ENCODE data around the gene KATNB1.

Gene KATNB1

GRCh38 chr16:57721356-57722209 lies 14.0 kb upstream of the KATNB1 start:
- no peak for TF ChIP-seq CTCF (IDR thresholded peaks at IDR 0.05; ENCODE audit: low read depth, low read length, missing control alignments)
- DNase-seq (ENCODE audit: low read depth): no peak
- H3K4me3 ChIP-seq (ENCODE audit: low read depth, low read length): no peak overlapping the region

DNA sequence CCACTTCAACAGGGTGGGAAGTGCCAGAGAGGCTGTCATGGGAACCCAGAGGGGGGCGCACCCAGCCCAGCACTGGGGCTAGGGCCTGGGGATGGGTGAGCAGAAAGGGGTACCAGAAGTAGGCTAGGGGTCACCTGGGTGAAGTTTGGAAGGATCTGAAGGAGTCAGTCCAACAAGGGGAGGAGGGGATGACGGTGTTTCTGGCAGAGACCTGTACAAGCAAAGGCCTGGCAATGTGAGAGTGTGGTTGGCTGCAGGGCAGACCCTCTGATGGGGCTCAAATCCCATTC lies 13.4 kb upstream of the KATNB1 start:
- H3K4me3 ChIP-seq (ENCODE audit: low read depth, low read length): no peak overlapping the region
- DNase-seq (ENCODE audit: low read depth): no peak
- TF ChIP-seq CTCF (IDR thresholded peaks at IDR 0.05; ENCODE audit: low read depth, low read length, missing control alignments): no peak

DNA sequence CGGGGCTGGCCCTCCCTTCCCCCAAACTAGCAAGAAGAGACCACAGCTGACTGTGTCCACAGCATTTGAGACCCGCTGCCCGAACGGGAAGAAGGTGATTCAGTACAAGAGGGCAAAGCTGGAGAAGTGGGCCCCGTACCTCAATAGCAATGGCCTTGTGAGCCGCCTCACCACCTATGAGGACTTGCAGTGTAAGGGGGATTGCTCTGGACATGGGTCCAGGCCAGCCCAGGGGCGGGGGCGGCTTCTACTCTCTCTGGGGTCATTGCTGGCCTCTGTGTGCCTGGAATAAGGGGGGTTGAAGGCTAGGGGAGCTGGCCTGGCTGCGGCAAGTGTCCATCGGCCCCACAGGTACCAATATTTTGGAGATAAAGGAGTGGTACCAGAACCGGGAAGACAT lies 12.9 kb upstream of the KATNB1 start:
- TF ChIP-seq CTCF (IDR thresholded peaks at IDR 0.05; ENCODE audit: low read depth, low read length, missing control alignments): no peak
- no peak for DNase-seq (ENCODE audit: low read depth)
- no peak overlapping the region for H3K4me3 ChIP-seq (ENCODE audit: low read depth, low read length)

DNA sequence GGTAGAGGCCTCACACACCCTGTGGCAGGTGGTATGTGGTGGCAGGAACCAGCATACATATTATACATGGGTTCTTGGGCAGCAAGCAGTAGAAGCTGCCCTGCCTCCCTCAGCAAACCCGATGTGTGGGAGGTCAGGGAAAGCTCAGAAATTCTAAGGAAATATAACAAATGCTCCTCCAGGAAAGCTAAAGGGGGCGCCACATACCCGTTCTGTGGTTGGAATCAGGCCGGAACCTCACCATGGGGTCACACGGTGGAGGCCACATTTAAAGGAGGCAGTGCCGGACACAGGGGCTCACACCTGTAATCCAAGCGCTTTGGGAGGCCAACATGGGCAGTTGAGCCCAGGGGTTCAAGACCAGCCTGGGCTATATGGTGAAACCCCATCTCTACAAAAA lies 12.4 kb upstream of the KATNB1 start:
- no peak for DNase-seq (ENCODE audit: low read depth)
- TF ChIP-seq CTCF (IDR thresholded peaks at IDR 0.05; ENCODE audit: low read depth, low read length, missing control alignments): no peak
- no peak overlapping the region for H3K4me3 ChIP-seq (ENCODE audit: low read depth, low read length)

- no peak overlapping the region for H3K4me3 ChIP-seq (ENCODE audit: low read depth, low read length)
- TF ChIP-seq CTCF (IDR thresholded peaks at IDR 0.05; ENCODE audit: low read depth, low read length, missing control alignments): no peak
- DNase-seq (ENCODE audit: low read depth): no peak
These were observed 11.0 kb upstream of the KATNB1 start for GRCh38 chr16:57724531-57724930.

GRCh38 chr16:57725151-57725550 lies 10.4 kb upstream of the KATNB1 start:
- no peak for TF ChIP-seq CTCF (IDR thresholded peaks at IDR 0.05; ENCODE audit: low read depth, low read length, missing control alignments)
- H3K4me3 ChIP-seq (ENCODE audit: low read depth, low read length): no peak overlapping the region
- no peak for DNase-seq (ENCODE audit: low read depth)

- DNase-seq (ENCODE audit: low read depth): no peak
- TF ChIP-seq CTCF (IDR thresholded peaks at IDR 0.05; ENCODE audit: low read depth, low read length, missing control alignments): no peak
These were observed 10.0 kb upstream of the KATNB1 start for GRCh38 chr16:57725554-57725953.

More at GRCh38 chr16:57725554-57725953, 10.0 kb upstream of the KATNB1 start:
- no peak overlapping the region for H3K4me3 ChIP-seq (ENCODE audit: low read depth, low read length)

Measured in GM12864 (cell line).